ENCODE measurements around the gene LBHD2. TPM values are rescaled to one million over a fixed set of nuclear protein-coding genes. Genes with fewer than 3 reads are reported as not detected.

LBHD2 gene
- polyA plus RNA-seq, 6 donors from 2014 or later, result not detected

GRCh38 chr14:103132381-103133209 is 48.6 kb downstream of the LBHD2 start:
- no peak for DNase-seq
- no peak overlapping the region for H3K4me3 Mint-ChIP-seq
- H3K36me3 Mint-ChIP-seq, result no peaks in the 10 kb centered on the region
- H3K27me3 Mint-ChIP-seq, result peaks cover 7 to 38% (median 28%) of the 10 kb centered on the region in 3 donors
- H3K27ac Mint-ChIP-seq, result no peak overlapping the region
- no peaks in the 10 kb centered on the region for H3K4me1 Mint-ChIP-seq
- H3K9me3 Mint-ChIP-seq, result peaks cover 0 to 2% (median 0%) of the 10 kb centered on the region in 7 donors
- no peak for ATAC-seq (ENCODE audit: low read depth in 2 of 2)

GRCh38 chr14:103133210-103134140 is 49.5 kb downstream of the LBHD2 start:
- Mint-ChIP-seq H3K4me3 (no peak overlapping the region), H3K4me1 (no peaks in the 10 kb centered on the region), H3K27ac (no peak overlapping the region), H3K27me3 (peaks cover 7 to 43% (median 26%) of the 10 kb centered on the region in 3 donors), H3K9me3 (peaks cover 0 to 2% (median 0%) of the 10 kb centered on the region in 7 donors), H3K36me3 (no peaks in the 10 kb centered on the region)
- DNase-seq, result no peak
- no peak for ATAC-seq (ENCODE audit: low read depth in 2 of 2)

- no peak for DNase-seq
- no peak overlapping the region for H3K4me3 Mint-ChIP-seq
- no peaks in the 10 kb centered on the region for H3K4me1 Mint-ChIP-seq
- ATAC-seq (ENCODE audit: low read depth in 2 of 2), result no peak
- no peaks in the 10 kb centered on the region for H3K36me3 Mint-ChIP-seq
- peaks cover 0 to 2% (median 0%) of the 10 kb centered on the region in 7 donors for H3K9me3 Mint-ChIP-seq
- peaks cover 7 to 42% (median 21%) of the 10 kb centered on the region in 3 donors for H3K27me3 Mint-ChIP-seq
- H3K27ac Mint-ChIP-seq, result no peak overlapping the region
These were observed 50.4 kb downstream of the LBHD2 start for GRCh38 chr14:103134405-103134804.

GRCh38 chr14:103134919-103135318 is 50.9 kb downstream of the LBHD2 start:
- Mint-ChIP-seq H3K27ac (peak overlapping the region in 1 of 6 donors; percentile 74), H3K4me1 (no peaks in the 10 kb centered on the region), H3K36me3 (no peaks in the 10 kb centered on the region), H3K27me3 (peaks cover 12 to 42% (median 22%) of the 10 kb centered on the region in 3 donors), H3K9me3 (peaks cover 0 to 2% (median 0%) of the 10 kb centered on the region in 7 donors), H3K4me3 (no peak overlapping the region)
- ATAC-seq (ENCODE audit: low read depth in 2 of 2) (no peak), DNase-seq (no peak)

- H3K27ac Mint-ChIP-seq, result peak overlapping the region in 1 of 6 donors; percentile 74
These were observed 51.6 kb downstream of the LBHD2 start for GRCh38 chr14:103135333-103136260.

GRCh38 chr14:103136388-103137271 is 52.6 kb downstream of the LBHD2 start:
- Mint-ChIP-seq H3K9me3 (peaks cover 0 to 6% (median 2%) of the 10 kb centered on the region in 7 donors), H3K36me3 (no peaks in the 10 kb centered on the region), H3K27ac (no peak overlapping the region), H3K4me3 (no peak overlapping the region), H3K4me1 (peaks cover 12 to 14% (median 14%) of the 10 kb centered on the region in 3 donors), H3K27me3 (peaks cover 27 to 59% (median 29%) of the 10 kb centered on the region in 3 donors)
- no peak for DNase-seq
- no peak for ATAC-seq (ENCODE audit: low read depth in 2 of 2)

More at GRCh38 chr14:103135333-103136260, 51.6 kb downstream of the LBHD2 start:
- no peak for ATAC-seq (ENCODE audit: low read depth in 2 of 2)
- no peaks in the 10 kb centered on the region for H3K36me3 Mint-ChIP-seq
- H3K27me3 Mint-ChIP-seq, result peaks cover 18 to 49% (median 24%) of the 10 kb centered on the region in 3 donors
- peak overlapping the region in 1 of 8 donors; percentile 16 for H3K4me3 Mint-ChIP-seq
- peaks cover 0 to 4% (median 2%) of the 10 kb centered on the region in 7 donors for H3K9me3 Mint-ChIP-seq
- H3K4me1 Mint-ChIP-seq, result peaks cover 4 to 5% (median 5%) of the 10 kb centered on the region in 3 donors
- no peak for DNase-seq

GRCh38 chr14:103137689-103138300 is 53.8 kb downstream of the LBHD2 start:
- peaks cover 0 to 6% (median 2%) of the 10 kb centered on the region in 7 donors for H3K9me3 Mint-ChIP-seq
- peaks cover 37 to 67% (median 38%) of the 10 kb centered on the region in 3 donors for H3K27me3 Mint-ChIP-seq
- ATAC-seq (ENCODE audit: low read depth in 2 of 2) (no peak), DNase-seq (no peak)
- H3K4me1 Mint-ChIP-seq, result peaks cover 12 to 19% (median 14%) of the 10 kb centered on the region in 3 donors
- H3K4me3 Mint-ChIP-seq, result no peak overlapping the region
- no peaks in the 10 kb centered on the region for H3K36me3 Mint-ChIP-seq
- no peak overlapping the region for H3K27ac Mint-ChIP-seq

GRCh38 chr14:103138301-103139131 is 54.5 kb downstream of the LBHD2 start:
- Mint-ChIP-seq H3K27me3 (peaks cover 41 to 74% (median 46%) of the 10 kb centered on the region in 3 donors), H3K9me3 (peaks cover 0 to 6% (median 2%) of the 10 kb centered on the region in 7 donors), H3K4me3 (no peak overlapping the region), H3K27ac (no peak overlapping the region), H3K36me3 (no peaks in the 10 kb centered on the region), H3K4me1 (peaks cover 12 to 19% (median 14%) of the 10 kb centered on the region in 3 donors)
- no peak for ATAC-seq (ENCODE audit: low read depth in 2 of 2)
- DNase-seq, result no peak

GRCh38 chr14:103139132-103140025 is 55.4 kb downstream of the LBHD2 start:
- H3K27me3 Mint-ChIP-seq, result peaks cover 45 to 80% (median 54%) of the 10 kb centered on the region in 3 donors
- peak overlapping the region in 1 of 8 donors; percentile 7 for H3K4me3 Mint-ChIP-seq
- DNase-seq (no peak), ATAC-seq (ENCODE audit: low read depth in 2 of 2) (no peak)
- no peaks in the 10 kb centered on the region for H3K36me3 Mint-ChIP-seq
- H3K9me3 Mint-ChIP-seq, result peaks cover 0 to 6% (median 2%) of the 10 kb centered on the region in 7 donors
- peaks cover 12 to 19% (median 14%) of the 10 kb centered on the region in 3 donors for H3K4me1 Mint-ChIP-seq
- H3K27ac Mint-ChIP-seq, result no peak overlapping the region
